NCI-H1048 (cell line): ENCODE data around the gene NOX3.
"Not testable (repeated sequence)": the region's sequence is repeated elsewhere in the genome, so short reads cannot be mapped to it uniquely, and the experiment has no call there.

Experiments
- DNase-seq: peaks from one replicate; lab custom pipeline; 2025; lab: John Stamatoyannopoulos, UW

NOX3 gene

GRCh38 chr6:155455766-155456165 lies at the start of gene NOX3:
Gene NOX3, minus strand, starts transcription at chr6:155455839. Its CDS starts 39 bp downstream, at chr6:155455800.
- no peak for DNase-seq

- DNase-seq = no peak
Measured at GRCh38 chr6:155504848-155505607, 49.4 kb upstream of the NOX3 start.

DNA sequence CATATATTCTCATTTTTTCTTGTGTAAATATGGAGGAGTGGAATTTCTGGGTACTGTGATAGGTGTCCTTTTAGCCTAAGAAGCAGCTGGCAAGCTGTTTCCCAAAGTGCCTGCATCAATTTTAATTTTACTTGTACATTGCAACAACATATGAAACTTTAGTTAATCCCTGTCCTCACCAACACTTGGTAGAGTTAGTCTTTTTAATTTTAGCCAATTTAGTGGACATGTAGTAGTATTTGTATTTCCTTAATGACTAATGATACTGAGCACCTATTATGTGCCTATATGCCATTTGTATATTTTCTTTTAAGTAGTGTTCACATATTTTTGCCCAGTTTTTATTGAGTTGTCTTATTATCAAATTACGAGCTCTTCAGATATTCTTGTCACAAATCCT lies 46.8 kb upstream of the NOX3 start:
- DNase-seq = no peak

DNA sequence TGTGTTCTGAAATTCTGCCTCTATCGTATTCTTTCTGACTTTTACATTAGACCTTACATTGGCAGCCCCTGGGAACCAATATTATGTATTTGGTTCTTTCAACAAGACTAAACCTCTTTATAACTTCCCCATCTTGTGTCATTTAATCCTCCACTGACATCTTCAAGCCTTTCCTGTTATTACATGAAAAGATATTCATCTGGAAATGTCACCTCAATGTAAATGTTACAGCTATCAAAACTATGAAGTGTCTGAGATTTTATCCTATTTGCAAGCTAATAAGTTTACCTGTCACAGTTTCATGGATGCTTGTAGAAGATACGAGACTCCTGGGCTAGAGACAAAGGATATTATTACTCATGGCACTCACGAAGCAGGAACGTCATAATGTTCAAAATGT lies 43.9 kb upstream of the NOX3 start:
- DNase-seq = no peak

GRCh38 chr6:155498370-155498769 lies 42.7 kb upstream of the NOX3 start:
- no peak for DNase-seq

- DNase-seq = no peak
Measured at GRCh38 chr6:155497273-155497672, 41.6 kb upstream of the NOX3 start.

DNA sequence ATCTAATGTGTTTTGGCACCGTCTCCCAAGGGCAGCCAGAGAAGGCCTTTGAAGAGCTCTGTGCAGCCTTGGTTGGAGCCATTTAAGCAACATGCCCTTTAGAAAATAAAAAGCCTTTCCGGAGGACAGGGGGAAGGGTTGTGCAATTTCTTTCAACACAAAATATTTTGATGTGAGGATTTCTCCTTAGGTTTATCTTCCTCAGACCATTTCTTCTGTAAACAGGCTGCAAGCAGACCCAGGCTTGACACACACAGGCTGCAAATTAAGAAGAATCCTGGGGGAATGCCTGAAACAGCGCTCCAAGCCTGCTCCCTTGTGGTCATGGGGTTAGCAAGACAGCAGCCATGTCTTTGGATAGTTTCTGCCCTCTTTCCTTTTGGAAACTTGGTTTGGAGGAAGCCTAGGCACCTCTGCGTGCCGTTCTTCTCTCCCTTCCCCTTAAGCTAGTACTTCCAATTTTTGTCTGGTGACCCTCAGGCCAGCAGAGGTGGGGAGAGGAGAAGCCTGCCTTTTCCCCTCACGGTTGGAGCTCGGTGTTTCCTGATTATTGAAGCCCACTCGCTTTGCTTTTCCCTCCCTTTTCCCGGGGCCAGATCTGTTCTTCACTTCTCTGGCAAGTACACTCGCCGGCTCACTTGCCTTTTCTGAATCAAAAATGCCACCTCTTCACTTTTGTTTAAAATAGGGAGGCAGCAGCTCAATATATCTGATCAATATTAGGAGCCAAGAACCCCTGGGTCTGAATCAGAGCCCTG lies 39.6 kb upstream of the NOX3 start:
- DNase-seq = no peak

DNA sequence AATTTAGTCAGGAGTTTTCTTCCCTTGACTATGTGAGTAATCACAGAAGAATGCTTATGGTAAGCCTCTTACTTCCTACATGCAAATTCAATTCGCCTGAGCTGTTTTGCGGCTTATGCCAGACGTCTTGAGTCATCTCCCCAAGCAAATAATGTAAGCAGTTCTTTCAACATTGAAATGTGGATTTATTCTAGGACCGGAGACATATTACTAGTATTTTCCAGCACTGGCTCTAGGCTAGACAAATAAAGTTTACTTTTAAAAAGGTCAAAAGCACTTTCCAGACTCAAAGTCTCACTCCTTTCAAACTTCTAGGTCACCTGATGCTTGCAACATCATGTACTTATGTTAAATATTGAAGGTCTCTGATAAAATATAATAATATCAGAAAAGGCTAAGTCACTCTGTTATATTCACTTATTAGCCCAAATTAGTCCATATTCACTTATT lies 38.1 kb upstream of the NOX3 start:
- DNase-seq = no peak

- DNase-seq = no peak
Measured at GRCh38 chr6:155493026-155493693, 37.5 kb upstream of the NOX3 start.

DNA sequence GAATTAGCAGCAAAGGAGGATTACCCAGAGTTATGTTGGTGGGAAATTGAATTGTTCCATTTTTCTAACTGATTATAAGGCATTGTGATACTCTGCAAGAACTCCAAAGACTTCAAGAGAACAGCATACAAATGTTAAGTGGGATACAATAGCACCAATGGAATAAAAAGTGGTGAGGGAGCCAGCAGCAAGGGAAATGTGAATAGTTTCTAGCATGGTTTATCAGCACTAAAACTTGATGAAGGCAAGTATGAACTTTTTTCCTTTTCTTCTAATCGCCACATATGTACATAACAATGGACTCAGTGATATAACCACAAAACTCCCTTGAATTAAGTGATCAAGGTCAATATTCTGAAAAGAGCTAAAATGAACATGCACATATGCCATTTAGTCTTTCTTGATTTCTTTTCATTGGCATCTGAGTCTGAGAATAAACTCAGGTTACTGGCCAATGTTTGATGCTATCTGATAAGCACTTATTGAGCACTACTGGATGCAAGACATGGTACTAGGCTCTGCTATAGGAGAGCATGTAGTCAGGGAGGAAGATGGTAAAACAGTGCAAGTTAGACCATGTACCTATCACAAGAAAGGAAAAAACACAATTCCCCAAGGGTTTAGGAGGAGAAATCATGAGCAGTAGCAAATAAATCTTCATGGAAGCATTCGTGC lies 36.6 kb upstream of the NOX3 start:
- no peak for DNase-seq

DNA sequence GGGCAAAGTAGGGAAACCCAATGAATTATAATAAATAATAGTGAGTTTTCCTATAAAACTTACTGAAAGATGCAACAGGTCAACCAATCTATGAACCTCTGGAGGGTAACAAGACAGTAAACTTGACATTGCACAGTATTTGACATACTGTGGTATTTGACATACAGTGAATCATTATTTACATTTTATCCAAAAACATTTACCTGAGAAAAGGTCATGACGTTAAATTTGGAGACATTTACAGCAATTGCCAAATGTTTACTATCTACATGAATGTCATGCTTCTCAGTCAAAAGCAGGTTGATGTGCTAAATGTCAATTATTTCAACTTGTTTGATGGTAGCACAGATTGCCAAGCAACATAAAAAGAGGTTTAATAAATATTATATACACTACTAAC lies 35.8 kb upstream of the NOX3 start:
- no peak for DNase-seq

DNA sequence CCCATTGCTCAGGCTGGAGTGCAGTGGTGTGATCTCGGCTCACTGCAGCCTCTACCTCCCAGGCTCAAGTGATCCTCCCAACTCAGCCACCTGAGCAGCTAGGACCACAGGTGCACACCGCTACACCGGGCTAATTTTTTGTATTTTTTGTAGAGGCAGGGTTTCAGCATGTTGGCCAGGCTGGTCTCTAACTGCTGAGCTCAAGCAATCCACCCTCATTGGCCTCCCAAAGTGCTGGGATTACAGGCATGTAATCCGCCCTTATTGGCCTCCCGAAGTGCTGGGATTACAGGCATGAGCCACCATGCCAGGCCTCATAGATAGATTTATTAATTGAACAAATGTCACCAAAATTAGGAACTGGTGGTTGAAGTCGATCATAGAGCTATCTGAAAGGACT lies 32.6 kb upstream of the NOX3 start:
- DNase-seq = not testable (repeated sequence)

DNA sequence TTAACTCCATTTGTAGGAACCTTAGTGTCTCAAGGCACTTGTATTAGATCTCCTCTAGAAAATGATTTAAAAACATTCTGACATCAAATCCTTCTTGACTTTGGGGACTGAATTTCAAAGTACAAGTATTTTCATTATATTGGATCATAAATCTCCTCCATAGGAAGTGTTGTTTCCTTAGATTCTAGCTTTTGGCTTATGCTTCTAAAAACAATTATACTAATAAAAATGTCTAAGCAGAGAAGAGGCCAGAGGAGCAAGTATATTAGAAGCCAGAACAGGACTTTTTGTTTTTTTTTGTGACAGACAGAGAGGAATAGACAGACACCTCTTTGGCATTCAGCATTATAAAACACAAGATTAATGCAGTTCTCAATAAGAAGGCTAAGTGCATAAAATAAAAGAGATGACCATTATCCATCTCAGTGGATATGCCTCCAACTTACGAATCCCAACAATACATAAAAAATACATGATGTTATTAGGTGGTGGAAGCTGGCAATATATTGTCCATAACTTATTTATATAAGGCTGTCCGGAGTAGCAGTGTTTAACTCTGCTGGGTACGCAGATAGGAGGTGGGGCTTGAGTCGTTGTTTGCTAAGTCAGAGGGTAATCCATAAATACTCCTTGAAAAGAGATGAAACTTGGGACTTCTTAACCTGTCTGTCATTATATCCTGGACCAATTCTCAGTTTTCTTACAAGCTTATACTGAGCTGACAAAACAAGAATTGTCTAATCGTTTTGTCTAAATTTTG lies 31.9 kb upstream of the NOX3 start:
- no peak for DNase-seq

- DNase-seq = no peak
Measured at GRCh38 chr6:155486721-155487294, 31.2 kb upstream of the NOX3 start.

GRCh38 chr6:155485756-155486155 lies 30.1 kb upstream of the NOX3 start:
- DNase-seq = no peak

DNA sequence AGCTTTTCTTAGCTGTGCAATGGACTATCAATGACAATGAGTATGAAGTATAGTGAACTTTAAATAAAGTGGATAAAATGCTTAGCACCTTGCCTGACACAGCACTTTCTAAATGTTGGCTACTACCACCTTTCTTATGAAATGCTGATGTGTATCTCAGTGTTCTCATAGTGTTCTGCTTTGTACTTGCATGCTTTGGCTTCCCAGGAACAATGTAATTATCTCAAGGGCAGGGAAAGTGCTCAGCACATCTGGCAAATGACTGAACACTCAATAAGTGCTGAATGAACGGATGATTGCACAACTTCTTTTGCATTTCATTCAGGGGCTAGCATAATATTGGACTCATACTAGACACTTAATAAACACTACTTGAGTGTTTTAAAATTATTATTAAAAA lies 28.2 kb upstream of the NOX3 start:
- no peak for DNase-seq

DNA sequence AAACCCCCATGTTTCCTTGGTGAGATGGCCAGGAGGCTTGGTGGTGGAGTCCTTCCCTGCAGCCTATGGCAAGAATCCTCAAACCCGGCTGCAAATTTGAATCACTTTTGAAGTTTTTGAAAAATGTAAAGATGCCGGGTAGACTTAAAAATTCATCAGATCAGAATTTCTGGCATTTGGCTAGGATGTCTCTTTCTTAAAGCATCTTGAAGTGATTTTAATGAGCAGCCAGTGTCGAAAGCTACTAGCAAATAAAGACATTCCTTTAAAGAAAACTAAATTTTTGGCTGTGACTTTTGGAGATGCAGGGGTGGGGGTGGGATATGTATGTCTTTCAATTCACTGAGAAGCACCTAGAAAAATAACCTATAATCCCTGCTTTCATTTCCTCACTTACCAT lies 25.6 kb upstream of the NOX3 start:
- no peak for DNase-seq

DNA sequence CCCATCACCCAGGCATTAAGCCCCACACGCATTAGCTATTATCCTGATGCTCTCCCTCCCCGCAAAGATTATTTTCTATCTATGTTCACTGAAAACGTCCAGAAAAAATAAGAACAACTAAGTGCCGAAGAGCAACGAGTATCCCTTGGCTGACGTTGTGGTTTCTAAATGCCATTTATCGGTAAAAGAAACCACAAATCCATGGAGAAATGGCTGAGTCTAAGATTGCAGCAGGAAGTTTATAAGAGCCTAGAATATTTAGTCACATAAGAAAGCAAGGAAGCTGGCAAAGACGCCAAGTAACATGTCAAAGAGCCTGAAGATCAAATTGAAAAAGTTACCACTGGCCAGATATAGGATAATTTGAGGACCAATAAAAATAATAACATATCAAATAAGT lies 18.1 kb upstream of the NOX3 start:
- DNase-seq = no peak

- DNase-seq = no peak
Measured at GRCh38 chr6:155472886-155473285, 17.2 kb upstream of the NOX3 start.

DNA sequence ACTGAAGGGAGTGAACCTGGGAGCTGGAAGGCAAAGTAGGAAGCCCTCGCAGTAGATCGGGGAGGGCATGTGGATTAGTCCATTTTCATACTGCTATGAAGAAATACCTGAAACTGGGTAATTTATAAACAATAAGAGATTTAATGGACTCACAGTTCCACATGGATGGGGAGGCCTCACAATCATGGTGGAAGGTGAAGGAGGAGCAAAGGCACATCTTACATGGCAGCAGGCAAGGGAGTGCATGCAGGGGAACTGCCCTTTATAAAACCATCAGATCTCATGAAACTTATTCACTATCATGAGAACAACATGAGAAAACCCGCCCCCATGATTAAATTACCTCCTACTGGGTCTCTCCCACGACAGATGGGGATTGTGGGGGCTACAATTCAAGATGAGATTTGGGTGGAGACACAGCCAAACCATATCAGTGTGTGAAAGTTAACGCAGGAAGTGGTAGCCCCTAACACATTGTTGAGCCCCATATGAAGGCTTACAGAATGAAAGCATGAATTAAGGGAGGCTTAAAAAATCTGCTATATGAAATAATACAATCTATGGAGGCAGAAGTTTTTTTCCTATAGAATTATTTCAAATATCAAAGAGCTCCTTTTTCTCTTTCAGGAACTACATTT lies 15.5 kb upstream of the NOX3 start:
- not testable (repeated sequence) for DNase-seq

DNA sequence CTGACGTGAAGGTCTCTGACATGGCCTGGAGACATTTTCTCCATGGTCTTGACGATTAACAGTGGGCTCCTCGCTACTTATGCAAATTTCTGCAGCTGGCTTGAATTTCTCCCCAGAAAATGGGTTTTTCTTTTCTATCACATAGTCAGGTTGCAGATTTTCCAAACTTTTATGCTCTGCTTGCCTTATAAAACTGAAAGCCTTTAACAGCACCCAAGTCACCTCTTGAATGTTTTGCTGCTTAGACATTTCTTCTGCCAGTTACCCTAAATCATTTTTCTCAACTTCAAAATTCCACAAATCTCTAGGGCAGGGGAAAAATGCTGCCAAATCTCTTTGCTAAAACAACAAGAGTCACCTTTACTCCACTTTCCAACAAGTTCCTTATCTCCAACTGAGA lies 12.9 kb upstream of the NOX3 start:
- not testable (repeated sequence) for DNase-seq
